IPS-20b (cell line): ENCODE data around the gene VASN.

Experiments used
- H3K27ac ChIP-seq: one replicate; pipeline ENCODE4 v1.5.1; 2013; ENCODE audit warnings: low read length
- H3K27me3 ChIP-seq: 2 replicates; pipeline ENCODE4 v1.6.1; 2013; ENCODE audit warnings: mild to moderate bottlenecking, low read length, inconsistent platforms; ENCODE audit not compliant: insufficient read depth
- H3K36me3 ChIP-seq: 2 replicates; pipeline ENCODE4 v1.6.1; 2013; ENCODE audit warnings: low read depth, mild to moderate bottlenecking, inconsistent platforms, low read length, moderate library complexity; ENCODE audit not compliant: insufficient read depth
- H3K4me1 ChIP-seq: 2 replicates; pipeline ENCODE4 v1.6.1; 2013; ENCODE audit warnings: mild to moderate bottlenecking, control low read depth, inconsistent platforms, low read length, moderate library complexity; ENCODE audit not compliant: insufficient read depth
- H3K4me3 ChIP-seq: 2 replicates; pipeline ENCODE4 v1.5.1; 2013; ENCODE audit warnings: mild to moderate bottlenecking, low read length, inconsistent platforms
- H3K9ac ChIP-seq: 2 replicates; pipeline ENCODE4 v1.6.1; 2013; ENCODE audit warnings: low read depth, mild to moderate bottlenecking, inconsistent platforms, low read length, moderate library complexity
- H3K9me3 ChIP-seq: 2 replicates; pipeline ENCODE4 v1.6.1; 2013; ENCODE audit warnings: mild to moderate bottlenecking, low read depth, low read length, inconsistent platforms; ENCODE audit not compliant: insufficient read depth

The VASN gene

DNA sequence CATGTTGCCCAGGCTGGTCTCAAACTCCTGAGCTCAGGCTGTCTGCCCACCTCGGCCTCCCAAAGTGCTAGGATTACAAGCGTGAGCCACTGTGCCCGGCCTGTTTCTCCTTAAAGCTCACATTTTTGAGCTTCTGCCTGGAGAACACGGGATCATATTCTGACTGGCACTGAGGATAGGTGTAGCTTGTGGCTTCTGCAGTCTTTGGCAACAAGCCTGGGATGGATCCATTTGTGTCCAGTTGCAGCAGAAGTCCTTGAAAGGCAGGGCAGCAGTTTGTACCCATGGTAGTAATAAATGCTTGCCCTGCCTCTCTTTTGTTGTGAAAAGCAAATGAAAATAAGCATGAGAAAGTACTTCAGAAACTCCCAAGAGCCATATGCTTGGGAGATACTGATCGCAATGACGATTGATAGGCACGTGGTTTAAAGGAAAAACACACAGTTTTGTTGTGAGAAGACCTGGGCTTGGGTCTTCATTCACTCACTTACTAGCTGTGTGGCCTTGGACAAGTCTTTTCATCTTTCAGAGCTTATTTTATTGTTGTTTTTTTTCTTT lies 47.8 kb downstream of the VASN start:
- H3K9ac ChIP-seq, result no peak overlapping the region
- H3K36me3 ChIP-seq, result no peaks in the 10 kb centered on the region

DNA sequence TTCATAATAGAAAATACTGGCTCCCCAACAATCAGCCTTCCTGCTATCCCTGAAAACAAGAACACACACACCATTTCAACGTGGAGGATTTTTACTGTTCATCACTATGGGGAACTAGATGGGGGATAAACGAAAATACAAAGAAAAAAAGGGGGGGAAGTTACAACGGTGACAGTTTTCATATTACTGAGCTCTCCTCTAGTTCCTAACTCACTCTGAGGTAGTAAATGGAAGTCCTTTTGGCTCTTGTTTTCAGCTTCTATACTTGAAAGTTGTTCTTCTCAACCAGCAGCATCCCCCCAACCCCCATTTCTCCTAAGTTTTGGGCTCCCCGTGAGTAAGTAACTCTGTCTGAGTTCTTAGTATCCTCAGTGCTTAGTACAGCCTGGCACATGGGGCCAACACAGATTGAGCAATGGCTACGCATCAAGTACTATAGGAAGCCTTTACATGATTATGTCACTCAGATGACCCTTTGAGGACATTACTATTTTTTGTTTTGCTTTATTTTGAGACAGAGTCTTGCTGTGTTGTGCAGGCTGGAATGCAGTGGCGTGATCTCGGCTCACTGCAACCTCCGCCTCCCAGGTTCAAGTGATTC lies 49.0 kb downstream of the VASN start:
- H3K27me3 ChIP-seq, result peaks cover under 1% of the 10 kb centered on the region; the same call in 1 of the 2 replicates
- H3K27ac ChIP-seq, result no peak overlapping the region
- no peaks in the 10 kb centered on the region for H3K36me3 ChIP-seq
- H3K4me1 ChIP-seq, result peaks cover 3% of the 10 kb centered on the region; the same call in 1 of the 2 replicates
- H3K9ac ChIP-seq, result no peak overlapping the region
- no peak overlapping the region for H3K4me3 ChIP-seq
- no peaks in the 10 kb centered on the region for H3K9me3 ChIP-seq

More for the DNA sequence above, 47.8 kb downstream of the VASN start:
- Histone ChIP-seq H3K27ac (no peak overlapping the region), H3K9me3 (no peaks in the 10 kb centered on the region), H3K27me3 (peaks cover 8% of the 10 kb centered on the region; the same call in 1 of the 2 replicates), H3K4me1 (no peaks in the 10 kb centered on the region), H3K4me3 (no peak overlapping the region)

GRCh38 chr16:4425378-4426020 lies 53.9 kb downstream of the VASN start, which contains the start of gene DNAJA3:
Gene DNAJA3, plus strand, starts transcription at chr16:4425868. Its CDS starts 14 bp downstream, at chr16:4425882.
- Histone ChIP-seq H3K4me1 (peaks cover 3% of the 10 kb centered on the region; the same call in 1 of the 2 replicates), H3K9me3 (no peaks in the 10 kb centered on the region), H3K4me3 (peak within 1 kb of the TSS; percentile 94), H3K27ac (peak within 1 kb of the TSS; percentile 94), H3K36me3 (peaks cover 10% of the 10 kb centered on the region; the same call in 1 of the 2 replicates), H3K27me3 (no peaks in the 10 kb centered on the region), H3K9ac (peak within 1 kb of the TSS; percentile 94)

GRCh38 chr16:4426021-4426684 lies 54.5 kb downstream of the VASN start:
- Histone ChIP-seq H3K9ac (peak overlapping the region; percentile 94), H3K36me3 (peaks cover 10% of the 10 kb centered on the region; the same call in 1 of the 2 replicates), H3K4me3 (peak overlapping the region; percentile 94), H3K27me3 (no peaks in the 10 kb centered on the region), H3K4me1 (peaks cover 3% of the 10 kb centered on the region; the same call in 1 of the 2 replicates), H3K27ac (no peak overlapping the region), H3K9me3 (no peaks in the 10 kb centered on the region)

DNA sequence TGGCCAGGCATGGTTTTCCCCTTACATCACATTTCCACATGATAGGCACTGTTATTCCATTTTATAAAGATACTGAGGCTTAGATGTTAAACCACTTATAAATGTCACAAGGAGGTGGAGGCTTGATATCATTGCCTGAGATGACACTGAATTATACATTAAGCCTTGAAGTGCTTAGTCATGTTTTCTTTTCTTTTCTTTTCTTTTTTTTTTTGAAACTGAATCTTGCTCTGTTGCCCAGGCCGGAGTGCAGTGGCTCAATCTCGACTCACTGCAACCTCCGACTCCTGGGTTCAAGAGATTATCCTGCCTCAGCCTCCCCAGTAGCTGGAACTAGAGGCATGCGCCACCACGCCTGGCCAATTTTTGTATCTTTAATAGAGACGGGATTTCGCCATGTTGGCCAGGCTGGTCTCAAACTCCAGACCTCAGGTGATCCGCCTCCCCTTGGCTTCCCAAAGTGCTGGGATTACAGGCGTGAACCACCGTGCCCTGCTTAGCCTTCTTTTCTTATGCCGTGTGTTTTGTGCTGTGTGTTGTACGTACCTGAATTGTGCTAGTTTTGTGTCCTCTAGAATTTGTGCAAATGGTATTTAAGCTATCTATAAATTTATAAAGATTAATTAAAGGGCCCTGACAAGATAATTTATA lies 55.2 kb downstream of the VASN start:
- Histone ChIP-seq H3K27ac (no peak overlapping the region), H3K4me1 (peaks cover 3% of the 10 kb centered on the region; the same call in 1 of the 2 replicates), H3K36me3 (peaks cover 14% of the 10 kb centered on the region; the same call in 1 of the 2 replicates), H3K9me3 (no peaks in the 10 kb centered on the region), H3K27me3 (no peaks in the 10 kb centered on the region), H3K4me3 (peak overlapping the region; percentile 94), H3K9ac (peak overlapping the region; percentile 94)

DNA sequence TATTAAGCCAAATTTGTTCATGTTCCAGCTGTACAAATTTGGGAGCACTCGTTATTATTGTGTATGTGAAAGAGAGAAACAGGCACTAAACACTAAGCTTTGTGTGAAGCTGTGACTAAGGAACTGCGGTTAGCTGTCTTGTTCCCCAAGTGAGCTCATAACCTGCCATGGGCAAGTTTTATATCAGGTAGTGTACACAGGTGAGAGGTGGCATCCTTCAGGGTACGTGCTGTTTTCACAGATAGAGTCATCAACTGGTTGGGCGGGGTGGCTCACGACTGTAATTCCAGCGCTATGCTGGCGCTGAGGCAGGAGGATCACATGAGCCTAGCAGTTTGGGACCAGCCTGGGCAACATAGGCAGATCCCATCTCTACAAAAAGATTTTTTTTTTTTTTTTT lies 56.9 kb downstream of the VASN start:
- Histone ChIP-seq H3K4me3 (no peak overlapping the region), H3K27me3 (no peaks in the 10 kb centered on the region), H3K9ac (no peak overlapping the region), H3K27ac (no peak overlapping the region), H3K4me1 (peaks cover 3% of the 10 kb centered on the region; the same call in 1 of the 2 replicates), H3K9me3 (no peaks in the 10 kb centered on the region), H3K36me3 (peaks cover 15% of the 10 kb centered on the region; the same call in 1 of the 2 replicates)

DNA sequence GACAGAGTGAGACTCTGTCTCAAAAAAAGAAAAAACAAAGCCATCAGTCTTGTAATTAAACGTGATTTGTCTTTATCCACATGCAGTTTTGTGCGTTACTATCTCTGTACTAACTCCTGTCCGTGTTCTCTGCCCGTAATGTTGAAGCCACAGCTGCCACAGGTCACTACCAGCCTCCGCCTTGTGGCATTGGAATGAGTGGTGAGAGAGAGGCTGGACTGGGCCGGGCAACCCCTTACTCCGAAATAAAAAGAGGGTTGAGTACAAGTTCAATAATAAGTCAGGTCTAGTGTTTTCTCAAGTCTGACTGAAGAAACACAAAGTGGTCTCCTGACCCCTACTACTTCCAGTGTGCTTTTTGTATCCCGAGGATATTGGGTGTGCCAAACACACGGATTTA lies 59.4 kb downstream of the VASN start:
- no peaks in the 10 kb centered on the region for H3K4me1 ChIP-seq
- no peaks in the 10 kb centered on the region for H3K9me3 ChIP-seq
- H3K4me3 ChIP-seq, result no peak overlapping the region
- H3K27me3 ChIP-seq, result no peaks in the 10 kb centered on the region
- H3K36me3 ChIP-seq, result peaks cover 41% of the 10 kb centered on the region
- H3K9ac ChIP-seq, result no peak overlapping the region
- no peak overlapping the region for H3K27ac ChIP-seq
